ENCODE results near the gene EDC4. TPM values are rescaled to one million over a fixed set of nuclear protein-coding genes. Genes with fewer than 3 reads are reported as not detected.
"Not testable (repeated sequence)": the region's sequence is repeated elsewhere in the genome, so short reads cannot be mapped to it uniquely, and the experiment has no call there.

Gene EDC4
- total RNA-seq, 1 donor from 2014 or later = 83.0 TPM

- DNase-seq (ENCODE audit: low spot score) = no peak
- peaks cover 22% of the 10 kb centered on the region for H3K4me1 Mint-ChIP-seq (ENCODE audit: unreplicated experiment)
- H3K27me3 Mint-ChIP-seq (ENCODE audit: unreplicated experiment) = peaks cover 7% of the 10 kb centered on the region
- peak overlapping the region; percentile 84 for H3K27ac Mint-ChIP-seq (ENCODE audit: unreplicated experiment)
- H3K4me3 Mint-ChIP-seq (ENCODE audit: unreplicated experiment) = no peak overlapping the region
- H3K36me3 Mint-ChIP-seq (ENCODE audit: low read depth, unreplicated experiment) = peaks cover 8% of the 10 kb centered on the region
- TF ChIP-seq CTCF (IDR thresholded peaks at IDR 0.05; ENCODE audit: unreplicated experiment) = no peak
- no peaks in the 10 kb centered on the region for H3K9me3 Mint-ChIP-seq (ENCODE audit: unreplicated experiment)
Observed at GRCh38 chr16:67858500-67858899, 14.4 kb upstream of the EDC4 start.

- Mint-ChIP-seq H3K36me3 (ENCODE audit: low read depth, unreplicated experiment) (peaks cover 8% of the 10 kb centered on the region), H3K27me3 (ENCODE audit: unreplicated experiment) (peaks cover 7% of the 10 kb centered on the region), H3K9me3 (ENCODE audit: unreplicated experiment) (no peaks in the 10 kb centered on the region), H3K4me3 (ENCODE audit: unreplicated experiment) (no peak overlapping the region), H3K4me1 (ENCODE audit: unreplicated experiment) (peaks cover 8% of the 10 kb centered on the region), H3K27ac (ENCODE audit: unreplicated experiment) (peak overlapping the region; percentile 24)
- DNase-seq (ENCODE audit: low spot score) = no peak
- TF ChIP-seq CTCF (IDR thresholded peaks at IDR 0.05; ENCODE audit: unreplicated experiment) = no peak
Observed at GRCh38 chr16:67860589-67861398, 12.1 kb upstream of the EDC4 start.

- no peak for TF ChIP-seq CTCF (IDR thresholded peaks at IDR 0.05; ENCODE audit: unreplicated experiment)
- Mint-ChIP-seq H3K36me3 (ENCODE audit: low read depth, unreplicated experiment) (peaks cover 8% of the 10 kb centered on the region), H3K9me3 (ENCODE audit: unreplicated experiment) (no peaks in the 10 kb centered on the region), H3K27me3 (ENCODE audit: unreplicated experiment) (peaks cover 7% of the 10 kb centered on the region), H3K4me3 (ENCODE audit: unreplicated experiment) (no peak overlapping the region), H3K4me1 (ENCODE audit: unreplicated experiment) (peaks cover 7% of the 10 kb centered on the region), H3K27ac (ENCODE audit: unreplicated experiment) (peak overlapping the region; percentile 58)
- DNase-seq (ENCODE audit: low spot score) = no peak
Observed at GRCh38 chr16:67861877-67862276, 11.0 kb upstream of the EDC4 start.

GRCh38 chr16:67862623-67863583 lies 9.9 kb upstream of the EDC4 start:
- Mint-ChIP-seq H3K9me3 (ENCODE audit: unreplicated experiment) (no peaks in the 10 kb centered on the region), H3K4me1 (ENCODE audit: unreplicated experiment) (peaks cover 3% of the 10 kb centered on the region), H3K27ac (ENCODE audit: unreplicated experiment) (peak overlapping the region; percentile 72), H3K4me3 (ENCODE audit: unreplicated experiment) (no peak overlapping the region), H3K27me3 (ENCODE audit: unreplicated experiment) (peaks cover 6% of the 10 kb centered on the region), H3K36me3 (ENCODE audit: low read depth, unreplicated experiment) (peaks cover 8% of the 10 kb centered on the region)
- no peak for TF ChIP-seq CTCF (IDR thresholded peaks at IDR 0.05; ENCODE audit: unreplicated experiment)
- DNase-seq (ENCODE audit: low spot score) = no peak

GRCh38 chr16:67864044-67864443 lies 8.8 kb upstream of the EDC4 start:
- not testable (repeated sequence) for H3K36me3 Mint-ChIP-seq (ENCODE audit: low read depth, unreplicated experiment); H3K27me3 Mint-ChIP-seq (ENCODE audit: unreplicated experiment); H3K27ac Mint-ChIP-seq (ENCODE audit: unreplicated experiment); H3K4me1 Mint-ChIP-seq (ENCODE audit: unreplicated experiment); H3K9me3 Mint-ChIP-seq (ENCODE audit: unreplicated experiment); DNase-seq (ENCODE audit: low spot score); H3K4me3 Mint-ChIP-seq (ENCODE audit: unreplicated experiment)

Data from endothelial cell (in vitro differentiated cells).